GM21576 (cell line): ENCODE results near the gene INPP5J.
A peak's percentile ranks its signal among the peaks of the same experiment; 100 is the strongest.
"Not testable (repeated sequence)": the region's sequence is repeated elsewhere in the genome, so short reads cannot be mapped to it uniquely, and the experiment has no call there.

Experiments
- ATAC-seq: cut with Tn5 transposase; IDR thresholded peaks from one replicate; pipeline ENCODE4 v1.9.1; 2021; ENCODE audit warnings: mild to moderate bottlenecking, moderate library complexity; ENCODE audit not compliant: unreplicated experiment

The INPP5J gene, protein sequence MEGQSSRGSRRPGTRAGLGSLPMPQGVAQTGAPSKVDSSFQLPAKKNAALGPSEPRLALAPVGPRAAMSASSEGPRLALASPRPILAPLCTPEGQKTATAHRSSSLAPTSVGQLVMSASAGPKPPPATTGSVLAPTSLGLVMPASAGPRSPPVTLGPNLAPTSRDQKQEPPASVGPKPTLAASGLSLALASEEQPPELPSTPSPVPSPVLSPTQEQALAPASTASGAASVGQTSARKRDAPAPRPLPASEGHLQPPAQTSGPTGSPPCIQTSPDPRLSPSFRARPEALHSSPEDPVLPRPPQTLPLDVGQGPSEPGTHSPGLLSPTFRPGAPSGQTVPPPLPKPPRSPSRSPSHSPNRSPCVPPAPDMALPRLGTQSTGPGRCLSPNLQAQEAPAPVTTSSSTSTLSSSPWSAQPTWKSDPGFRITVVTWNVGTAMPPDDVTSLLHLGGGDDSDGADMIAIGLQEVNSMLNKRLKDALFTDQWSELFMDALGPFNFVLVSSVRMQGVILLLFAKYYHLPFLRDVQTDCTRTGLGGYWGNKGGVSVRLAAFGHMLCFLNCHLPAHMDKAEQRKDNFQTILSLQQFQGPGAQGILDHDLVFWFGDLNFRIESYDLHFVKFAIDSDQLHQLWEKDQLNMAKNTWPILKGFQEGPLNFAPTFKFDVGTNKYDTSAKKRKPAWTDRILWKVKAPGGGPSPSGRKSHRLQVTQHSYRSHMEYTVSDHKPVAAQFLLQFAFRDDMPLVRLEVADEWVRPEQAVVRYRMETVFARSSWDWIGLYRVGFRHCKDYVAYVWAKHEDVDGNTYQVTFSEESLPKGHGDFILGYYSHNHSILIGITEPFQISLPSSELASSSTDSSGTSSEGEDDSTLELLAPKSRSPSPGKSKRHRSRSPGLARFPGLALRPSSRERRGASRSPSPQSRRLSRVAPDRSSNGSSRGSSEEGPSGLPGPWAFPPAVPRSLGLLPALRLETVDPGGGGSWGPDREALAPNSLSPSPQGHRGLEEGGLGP

DNA sequence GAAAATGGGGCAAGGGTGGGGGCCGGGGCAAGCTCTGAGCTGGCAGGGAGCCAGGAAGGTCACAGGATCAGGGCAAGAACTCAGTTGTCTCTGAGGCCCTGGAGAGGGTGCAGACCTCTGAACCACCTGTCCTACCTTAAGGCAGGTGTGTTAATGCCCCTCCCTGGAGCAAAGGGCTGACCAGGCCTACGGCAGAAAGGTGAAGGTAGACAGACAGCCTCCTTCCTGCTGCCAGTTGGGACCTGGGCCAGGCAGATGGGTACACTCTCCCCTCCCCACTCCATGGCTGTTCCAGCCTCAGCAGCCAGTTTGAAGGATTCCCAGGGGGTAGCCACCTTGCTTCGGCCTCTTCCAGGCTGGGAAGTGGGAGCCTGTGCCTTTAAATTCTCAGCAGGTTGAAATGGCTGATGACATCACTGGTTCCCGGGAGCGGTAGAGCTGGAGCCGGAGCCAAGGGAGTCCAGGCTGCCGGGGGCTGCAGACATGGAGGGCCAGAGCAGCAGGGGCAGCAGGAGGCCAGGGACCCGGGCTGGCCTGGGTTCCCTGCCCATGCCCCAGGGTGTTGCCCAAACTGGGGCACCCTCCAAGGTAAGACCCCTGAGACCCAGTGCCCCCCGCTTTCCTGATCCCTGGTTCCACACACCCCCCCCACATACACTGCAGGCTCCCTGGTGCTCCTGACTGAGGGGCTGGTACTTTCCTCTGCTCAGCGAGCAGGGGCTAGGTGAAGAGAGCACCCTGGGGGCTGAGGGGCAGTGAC lies at the start of gene INPP5J:
Gene INPP5J (plus strand): TSS at position 435 of the 760 bp plus-strand sequence. CDS start 49 bp downstream, at position 484.
- ATAC-seq = no peak

- not testable (repeated sequence) for ATAC-seq
Observed at GRCh38 chr22:31073125-31073524, 49.6 kb upstream of the INPP5J start.

DNA sequence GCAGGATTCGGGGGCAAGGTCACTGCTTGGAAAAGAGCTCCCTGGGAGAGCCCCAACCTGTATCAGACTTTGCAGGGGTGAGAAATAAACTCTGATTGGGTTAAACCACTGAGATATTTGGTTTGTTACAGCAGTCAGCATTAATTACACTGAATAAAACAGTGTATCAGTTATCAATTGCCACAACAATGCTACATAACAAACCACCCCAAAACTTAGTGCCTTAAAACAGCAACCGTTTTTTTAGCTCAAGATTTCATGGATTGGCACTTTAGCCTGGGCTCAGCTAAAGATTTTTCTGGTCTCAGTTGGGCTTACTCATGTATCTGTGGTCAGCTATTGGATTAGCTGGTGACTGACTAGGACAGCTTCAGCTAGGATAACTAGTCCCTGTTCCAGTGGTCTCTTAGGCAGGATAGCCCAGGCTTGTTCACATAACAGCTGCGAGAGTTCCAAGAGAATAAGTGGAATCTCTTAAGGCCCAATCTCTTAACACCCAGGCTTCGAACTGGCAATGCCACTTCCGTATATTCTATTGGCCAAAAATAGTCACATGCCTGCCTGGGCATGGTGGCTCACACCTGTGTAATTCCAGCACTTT lies 49.1 kb upstream of the INPP5J start:
- ATAC-seq = not testable (repeated sequence)

GRCh38 chr22:31075961-31076360 lies 46.8 kb upstream of the INPP5J start:
- ATAC-seq = no peak

GRCh38 chr22:31077681-31078080 lies 45.1 kb upstream of the INPP5J start:
- no peak for ATAC-seq

DNA sequence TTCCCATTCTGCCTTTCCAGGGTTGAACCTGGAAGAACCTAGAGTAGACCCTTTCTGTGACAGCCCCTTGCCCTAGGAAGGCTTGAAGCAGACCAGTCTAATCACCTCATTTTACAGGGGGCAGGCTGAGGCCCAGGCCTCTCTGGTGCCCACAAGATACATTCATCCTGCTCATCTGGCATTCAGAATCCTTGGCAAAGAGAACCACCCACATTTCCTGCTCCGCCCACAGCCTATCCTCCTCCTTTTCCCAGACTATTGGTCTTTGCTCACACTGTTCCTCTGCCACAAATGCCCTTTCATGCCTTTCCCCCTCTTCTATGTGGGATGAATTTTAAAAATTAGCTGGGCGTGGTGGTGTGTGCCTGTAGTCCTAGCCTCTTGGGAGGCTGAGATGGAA lies 44.4 kb upstream of the INPP5J start:
- ATAC-seq = not testable (repeated sequence)

GRCh38 chr22:31079095-31079642 lies 43.6 kb upstream of the INPP5J start:
- no peak for ATAC-seq

DNA sequence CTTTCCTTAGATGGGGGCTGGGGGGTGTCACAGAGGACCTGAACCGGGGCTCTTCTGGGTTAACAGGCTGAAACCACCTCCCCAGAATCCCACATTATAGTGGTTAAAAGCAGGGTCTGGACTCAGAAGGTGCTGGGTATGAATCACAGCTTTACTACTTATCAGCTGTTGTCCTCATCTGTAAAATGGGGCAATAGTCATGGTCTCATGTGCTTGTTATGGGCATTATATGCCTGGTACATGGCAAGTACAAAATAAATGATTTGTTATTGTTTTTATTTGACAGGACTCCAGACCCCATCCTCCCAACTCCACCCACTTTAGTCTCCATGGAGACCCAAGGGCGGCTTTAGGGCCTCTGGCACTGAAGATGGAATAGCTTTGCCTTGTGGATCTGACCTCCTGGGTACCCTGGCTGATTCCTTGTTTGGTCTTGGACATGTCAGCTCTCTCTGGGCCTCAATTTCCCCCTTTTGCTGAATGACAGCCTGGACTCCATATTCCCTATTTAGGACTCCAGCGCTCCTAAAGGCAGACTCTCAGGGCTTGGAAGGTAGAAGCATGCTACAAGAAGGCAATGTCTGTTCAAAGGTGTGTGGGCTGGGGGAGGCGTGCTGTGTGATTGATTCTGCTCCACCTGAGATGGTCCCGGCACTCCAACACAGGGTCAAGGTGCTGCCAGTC lies 42.5 kb upstream of the INPP5J start:
- no peak for ATAC-seq

GRCh38 chr22:31080848-31081649 lies 41.7 kb upstream of the INPP5J start, which contains the start of gene SMTN:
TSS of gene SMTN (plus strand) at chr22:31081318. CDS start at chr22:31083259, 1,941 bp downstream.
- ATAC-seq = peak; percentile 65

GRCh38 chr22:31081963-31082605 lies 40.7 kb upstream of the INPP5J start:
- no peak for ATAC-seq

DNA sequence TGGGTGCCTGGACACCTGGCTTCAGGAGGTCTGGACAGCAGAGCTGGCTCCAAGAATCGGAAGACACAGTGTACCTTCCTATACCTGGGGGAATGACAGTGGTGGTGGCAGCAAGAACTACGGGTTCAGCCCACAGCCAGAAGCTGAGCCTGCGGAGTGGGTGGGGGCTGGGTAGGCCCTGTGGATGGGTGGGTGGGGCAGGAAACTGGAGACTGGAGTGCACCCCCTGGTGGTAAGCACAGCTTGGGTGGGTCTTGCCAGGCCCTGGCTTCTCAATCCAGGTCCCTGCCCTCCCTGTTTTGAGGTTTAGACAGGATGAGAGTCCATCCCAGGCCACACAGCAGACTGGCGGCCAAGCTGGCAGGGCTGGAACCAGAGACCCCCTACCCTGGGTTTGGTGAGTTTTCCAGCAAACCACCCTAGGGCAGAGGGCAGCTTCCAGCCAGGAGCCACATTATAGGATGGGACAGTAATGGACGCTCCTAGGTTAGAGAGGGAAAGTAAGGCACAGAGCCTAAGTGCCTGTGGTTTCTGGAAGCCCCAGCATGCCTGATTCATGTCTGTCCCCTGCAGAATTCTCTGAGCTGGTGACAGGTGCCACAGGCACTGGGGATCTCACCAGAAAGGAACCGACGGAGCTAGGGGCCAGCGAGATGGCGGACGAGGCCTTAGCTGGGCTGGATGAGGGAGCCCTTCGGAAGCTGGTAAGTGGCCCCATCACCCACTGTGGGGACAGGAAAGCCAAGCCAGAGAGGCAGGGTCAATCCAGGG lies 40.0 kb upstream of the INPP5J start:
- ATAC-seq = no peak

DNA sequence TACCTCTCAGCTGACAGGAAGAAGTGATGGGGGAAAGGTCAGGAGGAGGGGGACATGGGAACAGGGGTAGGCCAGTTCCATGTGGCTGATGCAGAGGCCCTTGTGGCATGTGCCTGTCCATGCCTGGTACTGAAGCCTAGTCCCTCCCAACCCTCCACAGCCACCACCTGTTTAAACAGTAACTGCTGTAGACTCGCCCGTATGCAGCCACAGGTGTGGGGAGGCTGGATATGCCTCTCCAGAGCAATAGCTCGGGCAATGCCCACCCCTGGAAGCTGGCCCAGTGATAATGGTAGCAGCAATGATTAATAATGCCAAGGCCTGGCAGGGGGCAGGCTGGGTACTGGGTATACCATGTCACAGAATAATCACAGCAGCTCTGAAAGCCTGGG lies 39.4 kb upstream of the INPP5J start:
- no peak for ATAC-seq

- peak; percentile 2 for ATAC-seq
Observed at GRCh38 chr22:31083923-31084810, 38.6 kb upstream of the INPP5J start.

GRCh38 chr22:31084811-31085492 lies 37.8 kb upstream of the INPP5J start:
- ATAC-seq = peak; percentile 48

- ATAC-seq = no peak
Observed at GRCh38 chr22:31085493-31085824, 37.3 kb upstream of the INPP5J start.

DNA sequence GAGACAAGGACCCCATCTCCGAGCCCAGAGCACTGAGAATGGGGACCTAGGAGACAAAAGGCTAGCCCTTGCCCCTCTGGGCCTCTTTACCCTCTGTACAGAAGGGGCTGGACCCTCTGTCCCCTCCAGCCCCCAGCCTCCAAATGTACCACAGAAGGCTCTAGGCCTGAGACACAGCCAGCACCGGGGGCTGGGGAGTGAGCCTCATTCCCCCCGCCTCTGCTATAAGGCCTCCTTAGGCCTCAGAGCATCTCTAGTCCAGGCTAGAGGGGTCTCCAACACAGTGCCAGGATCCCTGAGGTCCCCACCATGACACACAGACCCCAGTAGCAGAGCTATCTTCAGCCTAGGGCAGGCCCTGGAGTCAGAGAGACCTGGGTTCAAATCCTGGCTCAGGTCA lies 36.8 kb upstream of the INPP5J start:
- ATAC-seq = no peak
